ENCODE measurements around the gene SP4.

SP4 gene

DNA sequence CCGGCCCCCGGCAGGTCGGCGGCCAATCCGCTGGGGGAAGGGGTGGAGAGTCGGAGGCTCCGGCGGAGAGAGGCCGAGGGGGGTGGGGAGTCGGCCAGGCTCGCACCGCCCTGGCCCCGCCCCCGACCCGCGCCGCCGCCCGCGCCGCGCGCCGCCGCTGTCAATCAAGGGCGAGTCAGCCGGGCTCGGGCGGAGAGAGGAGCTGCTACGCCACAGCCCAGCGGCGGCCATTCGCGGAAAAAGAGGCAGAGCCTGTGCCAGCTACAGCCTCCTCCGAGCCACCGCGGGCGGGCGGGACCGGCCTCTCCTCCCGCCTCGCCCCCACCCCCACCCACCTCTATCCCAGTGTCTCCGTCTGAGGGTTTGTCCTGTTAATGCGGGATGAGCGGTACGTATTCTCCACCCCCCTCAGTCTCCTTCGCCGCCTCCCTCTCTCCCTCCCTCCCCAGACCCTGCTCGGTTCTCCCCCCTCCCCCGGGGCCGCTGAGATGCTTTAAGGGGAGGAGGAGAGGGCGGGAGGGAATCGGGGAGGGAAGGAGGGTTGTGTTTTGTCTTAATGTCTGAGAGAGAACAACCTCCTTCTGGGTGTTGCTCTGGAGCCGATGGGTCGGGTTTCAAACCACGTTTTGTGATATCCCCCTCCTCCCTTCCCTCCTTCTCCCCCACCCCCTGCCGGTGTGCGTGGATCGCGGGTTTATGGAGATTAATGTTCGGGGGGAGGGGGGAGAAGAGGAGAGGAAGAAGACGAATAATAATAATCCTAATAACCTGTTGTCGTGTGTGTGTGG, at the start of gene SP4:
Gene SP4, plus strand, starts transcription at position 213 of the 788 bp plus-strand sequence. Its CDS starts 169 bp downstream, at position 382.
- peaks cover 11% of the 10 kb centered on the region for H3K27me3 Mint-ChIP-seq (ENCODE audit: low read depth, poor library complexity)
- peak; percentile 96 for DNase-seq
- peak within 1 kb of the TSS; percentile 98 for H3K4me3 Mint-ChIP-seq
- H3K36me3 Mint-ChIP-seq (ENCODE audit: low read depth): peaks cover 5% of the 10 kb centered on the region
- no peaks in the 10 kb centered on the region for H3K9me3 Mint-ChIP-seq
- H3K27ac Mint-ChIP-seq: peak within 1 kb of the TSS; percentile 100
- H3K4me1 Mint-ChIP-seq: peaks cover 60% of the 10 kb centered on the region
- TF ChIP-seq, protein P1, sequence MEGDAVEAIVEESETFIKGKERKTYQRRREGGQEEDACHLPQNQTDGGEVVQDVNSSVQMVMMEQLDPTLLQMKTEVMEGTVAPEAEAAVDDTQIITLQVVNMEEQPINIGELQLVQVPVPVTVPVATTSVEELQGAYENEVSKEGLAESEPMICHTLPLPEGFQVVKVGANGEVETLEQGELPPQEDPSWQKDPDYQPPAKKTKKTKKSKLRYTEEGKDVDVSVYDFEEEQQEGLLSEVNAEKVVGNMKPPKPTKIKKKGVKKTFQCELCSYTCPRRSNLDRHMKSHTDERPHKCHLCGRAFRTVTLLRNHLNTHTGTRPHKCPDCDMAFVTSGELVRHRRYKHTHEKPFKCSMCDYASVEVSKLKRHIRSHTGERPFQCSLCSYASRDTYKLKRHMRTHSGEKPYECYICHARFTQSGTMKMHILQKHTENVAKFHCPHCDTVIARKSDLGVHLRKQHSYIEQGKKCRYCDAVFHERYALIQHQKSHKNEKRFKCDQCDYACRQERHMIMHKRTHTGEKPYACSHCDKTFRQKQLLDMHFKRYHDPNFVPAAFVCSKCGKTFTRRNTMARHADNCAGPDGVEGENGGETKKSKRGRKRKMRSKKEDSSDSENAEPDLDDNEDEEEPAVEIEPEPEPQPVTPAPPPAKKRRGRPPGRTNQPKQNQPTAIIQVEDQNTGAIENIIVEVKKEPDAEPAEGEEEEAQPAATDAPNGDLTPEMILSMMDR (IDR thresholded peaks at IDR 0.05): no peak

DNA sequence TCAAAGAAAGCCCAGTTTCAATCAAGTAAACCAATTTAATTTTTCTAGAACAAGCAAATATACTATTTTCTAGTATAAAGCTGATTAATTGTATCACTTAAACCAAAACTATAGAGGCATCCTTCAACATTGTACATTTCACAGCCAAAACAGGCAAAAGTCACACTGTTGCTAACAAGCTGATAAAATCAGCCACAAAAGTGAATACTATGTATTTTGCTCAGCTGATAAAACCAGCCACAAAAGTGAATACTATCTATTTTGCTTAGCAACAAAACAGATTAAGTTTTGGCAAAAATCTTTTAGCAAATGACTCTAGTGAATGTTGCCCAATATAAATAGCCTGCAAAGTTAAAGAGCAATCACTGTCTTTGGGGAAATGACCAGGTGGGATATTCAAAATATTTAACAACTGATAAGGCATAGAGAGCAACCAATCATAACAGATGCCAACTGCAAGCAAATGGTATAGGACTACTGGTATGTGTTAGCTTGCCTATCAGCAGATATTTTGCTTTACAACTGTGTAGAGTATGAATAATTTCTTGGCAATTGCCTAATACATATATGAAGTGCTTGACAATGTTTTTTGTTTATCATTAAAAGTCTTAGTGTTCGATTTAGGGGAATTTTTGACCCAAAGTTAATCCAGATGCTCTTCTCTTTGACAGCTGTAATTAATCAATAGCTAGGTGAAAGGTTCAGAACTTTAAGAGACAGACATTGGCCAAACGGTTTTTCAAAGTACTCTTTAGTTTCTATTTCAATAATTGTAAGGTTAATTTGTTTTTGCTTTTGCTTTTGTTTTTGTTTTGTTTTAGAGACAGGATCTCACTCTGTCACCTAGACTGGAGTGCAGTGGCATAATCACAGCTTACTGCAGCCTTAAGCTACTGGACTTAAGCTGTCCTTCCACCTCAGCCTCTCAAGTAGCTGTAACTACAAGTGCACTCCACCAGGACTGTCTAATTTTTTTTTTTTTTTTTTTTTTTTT, 44.4 kb upstream of the SP4 start:
- no peaks in the 10 kb centered on the region for H3K36me3 Mint-ChIP-seq (ENCODE audit: low read depth)
- H3K27me3 Mint-ChIP-seq (ENCODE audit: low read depth, poor library complexity): peaks cover 9% of the 10 kb centered on the region
- TF ChIP-seq, protein P1 (IDR thresholded peaks at IDR 0.05): no peak
- H3K9me3 Mint-ChIP-seq: peaks cover 8% of the 10 kb centered on the region
- no peak overlapping the region for H3K27ac Mint-ChIP-seq
- no peak for DNase-seq
- H3K4me3 Mint-ChIP-seq: no peak overlapping the region
- H3K4me1 Mint-ChIP-seq: no peaks in the 10 kb centered on the region

DNA sequence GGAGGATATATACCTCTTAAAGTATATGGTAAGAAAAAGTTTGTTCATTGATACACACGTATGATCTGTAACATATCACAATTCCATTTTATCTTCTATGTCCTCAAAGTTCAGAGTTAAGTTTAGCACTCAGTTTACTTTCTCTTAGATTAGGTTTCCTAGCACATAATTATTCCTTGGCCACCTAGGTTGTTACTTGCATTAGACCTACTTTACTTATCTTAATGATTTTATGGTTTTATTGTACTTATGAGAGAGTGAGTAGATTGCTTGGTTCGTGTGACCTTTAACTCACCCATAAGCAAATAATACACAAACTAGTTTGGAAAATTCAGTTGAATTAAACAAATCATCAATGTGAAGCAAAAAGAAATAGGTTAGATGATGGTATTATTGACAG, 33.9 kb upstream of the SP4 start:
- Mint-ChIP-seq H3K4me3 (no peak overlapping the region), H3K27me3 (ENCODE audit: low read depth, poor library complexity) (peaks cover 47% of the 10 kb centered on the region), H3K9me3 (no peaks in the 10 kb centered on the region), H3K4me1 (no peaks in the 10 kb centered on the region), H3K36me3 (ENCODE audit: low read depth) (no peaks in the 10 kb centered on the region), H3K27ac (no peak overlapping the region)
- TF ChIP-seq, protein P1 (IDR thresholded peaks at IDR 0.05): no peak
- DNase-seq: no peak

DNA sequence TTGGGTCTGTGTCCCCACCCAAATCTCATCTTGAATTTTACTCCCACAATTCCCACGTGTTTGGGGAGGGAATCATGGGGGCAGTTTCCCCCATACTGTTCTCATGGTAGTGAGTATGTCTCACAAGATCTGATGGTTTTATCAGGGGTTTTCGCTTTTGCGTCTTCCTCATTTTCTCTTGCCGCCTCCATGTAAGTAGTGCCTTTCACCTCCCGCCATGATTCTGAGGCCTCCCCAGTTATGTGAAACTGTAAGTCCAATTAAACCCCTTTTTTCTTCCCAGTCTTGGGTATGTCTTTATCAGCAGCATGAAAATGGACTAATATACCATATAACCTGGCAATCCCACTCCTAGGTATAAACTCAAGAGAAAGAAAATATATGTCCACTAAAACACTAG, 25.9 kb upstream of the SP4 start:
- no peaks in the 10 kb centered on the region for H3K4me1 Mint-ChIP-seq
- no peak overlapping the region for H3K4me3 Mint-ChIP-seq
- DNase-seq: no peak
- peaks cover 18% of the 10 kb centered on the region for H3K27me3 Mint-ChIP-seq (ENCODE audit: low read depth, poor library complexity)
- TF ChIP-seq, protein P1 (IDR thresholded peaks at IDR 0.05): no peak
- no peak overlapping the region for H3K27ac Mint-ChIP-seq
- peaks cover 4% of the 10 kb centered on the region for H3K36me3 Mint-ChIP-seq (ENCODE audit: low read depth)
- peaks cover 14% of the 10 kb centered on the region for H3K9me3 Mint-ChIP-seq

DNA sequence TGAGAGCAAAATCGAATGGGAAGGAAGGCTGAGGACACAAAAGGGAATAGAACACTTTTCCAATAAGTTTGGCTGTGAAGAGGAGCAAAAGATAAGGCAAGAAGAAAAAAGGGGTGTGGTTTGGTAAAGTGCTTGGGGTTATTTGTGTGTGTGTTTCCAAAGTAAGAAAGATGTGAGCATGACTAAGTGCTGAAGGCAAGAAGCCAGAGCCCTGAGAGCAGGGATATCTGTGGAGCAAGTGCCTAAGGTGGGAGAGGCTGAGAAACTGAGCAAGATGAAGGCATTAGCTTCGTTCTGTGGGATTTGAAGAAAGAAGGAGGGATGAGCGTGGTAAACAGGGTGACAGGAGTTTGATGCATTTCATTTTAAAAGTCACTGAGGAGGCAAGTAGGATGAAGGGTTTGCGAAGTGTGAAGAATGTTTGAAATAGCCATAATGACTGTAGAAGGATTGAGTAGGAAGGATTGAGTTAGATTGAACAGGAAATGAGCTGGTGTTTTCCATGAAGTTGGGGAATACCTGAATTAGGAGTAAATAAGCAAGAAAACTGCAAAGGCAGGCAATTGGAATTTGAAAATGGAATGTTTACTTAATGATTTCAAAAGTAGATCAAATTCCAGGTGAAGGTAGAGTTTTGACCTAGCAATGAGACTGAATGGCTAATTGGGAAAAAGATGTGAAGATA, 19.9 kb upstream of the SP4 start:
- peaks cover 22% of the 10 kb centered on the region for H3K4me1 Mint-ChIP-seq
- no peak for DNase-seq
- no peaks in the 10 kb centered on the region for H3K36me3 Mint-ChIP-seq (ENCODE audit: low read depth)
- no peaks in the 10 kb centered on the region for H3K27me3 Mint-ChIP-seq (ENCODE audit: low read depth, poor library complexity)
- no peak overlapping the region for H3K27ac Mint-ChIP-seq
- no peak overlapping the region for H3K4me3 Mint-ChIP-seq
- TF ChIP-seq, protein P1 (IDR thresholded peaks at IDR 0.05): no peak
- H3K9me3 Mint-ChIP-seq: peaks cover 3% of the 10 kb centered on the region
